GM18526 (cell line): ENCODE data around the gene PTPN4.

Source experiments
- POLR2A ChIP-seq: IDR thresholded peaks from 3 replicates; pipeline ENCODE4 v1.6.1; 2011; ENCODE audit not compliant: insufficient read length; ENCODE audit errors: extremely low read depth

The PTPN4 gene

GRCh38 chr2:120001471-120001870, 241.7 kb downstream of the PTPN4 start:
- TF ChIP-seq POLR2A, result no peak

- TF ChIP-seq POLR2A, result no peak
These were observed 244.5 kb downstream of the PTPN4 start for GRCh38 chr2:120004254-120004653.

GRCh38 chr2:120005834-120006521, 246.3 kb downstream of the PTPN4 start:
- no peak for TF ChIP-seq POLR2A

DNA sequence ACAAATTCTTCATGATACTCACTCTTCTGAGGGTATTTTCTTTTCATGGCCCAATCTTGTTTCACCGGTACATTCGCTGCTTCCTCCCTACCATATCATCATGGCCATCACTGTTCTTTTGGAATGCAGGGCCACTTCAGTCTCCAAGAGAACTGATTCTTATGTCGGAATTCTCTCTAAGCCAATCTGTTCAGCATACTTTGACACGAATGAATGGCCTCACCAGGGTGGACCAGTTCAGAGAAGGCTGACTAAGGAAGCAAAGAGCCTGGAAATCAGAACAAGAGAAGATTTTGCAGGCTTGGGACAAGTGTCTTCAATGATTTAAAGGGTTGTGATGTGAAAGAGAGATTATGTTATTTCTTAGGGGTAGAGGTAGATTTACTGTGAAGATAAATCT, 248.1 kb downstream of the PTPN4 start:
- TF ChIP-seq POLR2A, result no peak

GRCh38 chr2:120012363-120012762, 252.6 kb downstream of the PTPN4 start:
- TF ChIP-seq POLR2A, result no peak

- peak; percentile 74 for TF ChIP-seq POLR2A
These were observed 253.3 kb downstream of the PTPN4 start, which contains the start of gene EPB41L5 for GRCh38 chr2:120012771-120013596. Gene EPB41L5 (plus strand): TSS chr2:120013077. CDS start chr2:120019085, 6,008 bp downstream.

DNA sequence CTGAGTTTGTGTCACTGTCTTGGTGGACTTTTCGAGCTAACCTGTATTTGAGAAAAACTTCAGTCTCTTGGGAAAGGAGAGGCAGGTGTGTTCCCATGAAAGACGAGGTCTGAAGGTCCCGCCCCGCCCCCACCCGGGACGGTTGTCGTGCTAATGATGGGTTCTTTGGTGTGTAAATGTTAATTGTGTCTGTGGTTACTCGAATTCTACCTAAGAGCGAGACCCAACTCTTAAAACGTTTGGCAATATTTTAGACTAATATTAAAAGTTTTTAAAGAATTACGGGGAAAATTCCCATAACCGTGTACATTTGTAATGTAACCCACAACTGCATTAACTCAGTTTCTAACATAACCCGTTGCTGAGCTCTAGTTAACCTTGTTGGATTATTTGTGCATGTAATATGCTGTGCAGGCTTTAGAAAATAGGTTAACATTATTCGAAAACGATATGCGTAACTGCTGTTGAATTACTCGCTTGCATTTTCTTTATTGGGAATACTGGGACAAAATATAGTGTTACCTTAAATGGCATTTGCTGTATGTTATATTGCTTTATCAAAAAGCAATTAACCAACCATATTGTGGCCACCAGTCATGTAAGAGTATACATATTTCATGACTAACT, 254.0 kb downstream of the PTPN4 start:
- TF ChIP-seq POLR2A, result no peak

DNA sequence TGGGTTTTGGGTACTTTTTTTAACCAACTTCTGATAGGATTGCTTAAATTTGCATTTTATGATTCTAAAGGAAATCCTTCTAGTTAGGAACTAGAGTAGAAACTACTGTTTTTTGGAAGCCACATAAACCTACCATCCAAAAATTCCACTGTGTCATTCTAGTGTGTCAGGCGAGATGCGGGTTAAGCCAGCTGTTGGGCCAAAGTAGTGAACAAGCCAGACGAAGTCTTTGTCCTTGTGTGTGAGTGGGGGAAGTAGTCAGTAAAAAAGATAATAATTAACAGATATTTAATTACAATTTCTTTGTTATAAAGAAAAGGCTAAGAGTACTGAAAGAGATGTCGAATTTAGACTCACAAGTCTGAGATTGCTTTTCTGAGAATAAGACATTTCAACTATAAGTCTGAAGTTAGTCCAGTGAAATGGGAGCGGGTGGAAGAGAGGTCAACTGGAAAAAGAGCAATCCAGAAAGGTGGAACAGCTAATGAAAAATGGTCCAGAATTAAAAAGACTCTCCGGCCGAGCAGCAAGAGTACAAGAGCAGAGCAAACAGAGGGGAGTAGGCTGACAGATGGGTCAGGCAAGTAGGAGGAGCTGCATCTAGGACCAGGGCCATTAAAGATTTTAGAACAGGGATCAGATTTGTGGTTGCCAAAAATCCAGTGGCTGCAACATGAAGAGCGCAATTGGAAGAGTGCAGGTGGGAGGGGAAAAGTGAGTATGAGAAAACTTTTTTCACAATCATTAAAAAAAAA, 254.7 kb downstream of the PTPN4 start:
- no peak for TF ChIP-seq POLR2A

DNA sequence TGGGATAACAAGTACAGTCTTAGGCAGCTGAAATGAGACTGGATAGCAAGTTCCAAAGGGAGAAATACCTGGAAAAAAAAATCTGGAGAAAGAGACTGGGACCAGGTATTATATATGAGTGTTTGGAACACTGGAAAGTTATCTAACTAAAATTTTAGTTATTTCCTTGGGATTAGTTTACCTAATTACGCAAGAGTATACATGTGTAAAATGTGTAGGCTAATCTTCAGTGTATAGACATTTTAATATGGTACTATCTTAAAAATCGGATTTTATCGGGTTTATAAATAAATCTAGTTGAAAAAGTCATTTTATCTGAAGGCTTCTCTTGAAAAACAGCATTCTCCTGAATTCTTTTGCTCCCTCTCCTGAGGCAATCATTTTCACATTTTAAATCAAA, 257.1 kb downstream of the PTPN4 start:
- TF ChIP-seq POLR2A, result no peak

GRCh38 chr2:120017201-120017600, 257.5 kb downstream of the PTPN4 start:
- no peak for TF ChIP-seq POLR2A

DNA sequence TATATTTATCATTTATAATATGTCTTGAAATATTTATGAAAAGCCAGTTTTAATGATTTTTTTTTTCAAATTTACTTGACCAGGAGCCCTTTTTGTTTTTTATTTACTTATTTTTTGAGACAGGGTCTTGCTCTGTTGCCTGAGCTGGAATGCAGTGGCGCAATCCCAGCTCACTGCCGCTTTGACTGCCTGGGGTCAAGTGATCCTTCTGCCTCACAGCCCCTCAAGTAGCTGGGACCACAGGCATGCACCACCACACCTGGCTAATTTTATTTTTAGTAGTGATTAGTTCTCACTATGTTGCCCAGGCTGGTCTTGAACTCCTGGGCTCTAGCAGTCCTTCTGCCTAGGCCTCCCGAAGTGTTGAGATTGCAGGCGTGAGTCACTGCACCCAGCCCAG, 258.8 kb downstream of the PTPN4 start:
- TF ChIP-seq POLR2A, result no peak

DNA sequence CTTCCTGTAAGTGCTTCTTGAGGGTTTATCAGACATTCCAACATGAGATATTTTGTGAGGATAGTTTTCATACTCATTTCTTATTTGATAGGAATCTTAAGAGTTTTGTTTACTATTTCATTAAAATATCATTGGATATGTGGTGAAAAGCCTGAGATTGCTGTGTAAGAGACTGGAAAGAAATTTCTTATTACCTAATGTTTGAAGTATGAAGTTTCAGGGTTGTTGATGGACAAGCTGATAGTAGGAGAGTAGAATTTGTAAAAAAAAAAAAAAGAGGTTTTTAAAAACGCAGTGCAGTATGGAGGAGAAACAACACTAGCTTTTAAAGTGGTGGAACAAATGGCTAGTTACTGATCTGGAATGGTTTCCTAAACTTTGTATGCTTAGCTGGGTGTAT, 260.8 kb downstream of the PTPN4 start:
- TF ChIP-seq POLR2A, result no peak

DNA sequence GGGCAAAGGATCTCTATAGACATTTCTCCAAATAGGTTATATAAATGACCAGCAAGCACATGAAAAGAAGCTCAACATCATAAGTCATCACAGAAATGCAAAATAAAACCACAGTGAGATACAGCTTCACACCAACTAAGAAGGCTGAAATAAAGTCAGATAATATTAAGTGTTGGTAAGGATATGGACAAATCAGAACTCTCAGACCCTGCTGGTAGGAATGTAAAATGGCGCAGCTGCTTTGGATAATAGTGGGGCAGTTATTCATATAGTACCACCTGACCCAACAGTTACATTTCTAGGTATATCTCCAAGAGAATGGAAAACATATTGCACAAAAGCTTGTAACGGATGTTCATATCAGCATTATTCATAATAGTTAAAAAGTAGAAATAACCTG, 267.2 kb downstream of the PTPN4 start:
- TF ChIP-seq POLR2A, result no peak

- no peak for TF ChIP-seq POLR2A
These were observed 269.1 kb downstream of the PTPN4 start for GRCh38 chr2:120028795-120029194.
